Ovary (tissue), 3 donors: ENCODE data around the gene DMRTC2.

ENCODE experiments used
- CTCF ChIP-seq, 3 donors: fragments of 450-650 bp in 2 of 3; fragments of 200-600 bp in 1 of 3; IDR thresholded peaks; one replicate each; pipeline versions ENCODE4 v1.5.1 to v1.8.0; 2016 to 2022; ENCODE audit warnings: antibody characterized with exemption in 3 of 3, mild to moderate bottlenecking in 1 of 3
- POLR2A ChIP-seq: fragments of 450-650 bp; IDR thresholded peaks from one replicate; pipeline ENCODE4 v1.6.1; 2017; ENCODE audit warnings: antibody characterized with exemption, mild to moderate bottlenecking, moderate library complexity
- donor health status: DM: no; HTN: no; CAD: no.

- TF ChIP-seq CTCF (IDR thresholded peaks at IDR 0.05) (no peak), POLR2A (no peak)
These were observed 32.3 kb downstream of the DMRTC2 start, which contains the start of gene CD79A for GRCh38 chr19:41876847-41877832.
